Stimulated activated CD4-positive, alpha-beta T cell treated with anti-CD3 and anti-CD28 coated beads, Interleukin-4, amount 100 ng/mL, for 1 hour (primary cell): ENCODE results near the gene BST1.
"Not testable (repeated sequence)": the region's sequence is repeated elsewhere in the genome, so short reads cannot be mapped to it uniquely, and the experiment has no call there.

Experiments
- DNase-seq: peaks from one replicate; pipeline ENCODE4 v3.0.0-alpha.2; 2020

The BST1 gene

GRCh38 chr4:15753081-15753480 is 50.2 kb downstream of the BST1 start:
- DNase-seq = no peak

DNA sequence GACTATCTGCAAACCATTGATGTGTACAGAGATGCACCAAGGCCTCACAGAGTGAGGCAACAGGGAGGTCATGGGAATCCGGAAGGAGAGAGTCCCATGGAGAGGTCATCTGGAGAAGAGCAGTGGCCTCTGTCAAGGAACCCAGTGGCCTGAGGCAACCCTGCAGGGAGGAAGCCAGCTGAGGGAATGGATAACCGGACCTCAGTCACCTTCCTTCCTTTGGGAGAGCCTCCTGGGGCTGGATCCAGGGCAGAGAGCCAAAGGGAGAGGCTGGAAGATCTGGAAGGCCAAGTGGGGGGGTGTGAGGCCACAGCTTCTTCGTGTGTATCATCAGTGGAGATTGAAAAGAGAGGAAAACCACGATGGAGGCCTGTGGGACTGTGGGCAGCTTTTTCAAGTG is 50.9 kb downstream of the BST1 start:
- DNase-seq = no peak

- peak; percentile 33 for DNase-seq
These were observed 51.5 kb downstream of the BST1 start for GRCh38 chr4:15754323-15754722.

- DNase-seq = peak; percentile 60
These were observed 52.7 kb downstream of the BST1 start for GRCh38 chr4:15755321-15756155.

GRCh38 chr4:15756361-15756861 is 53.5 kb downstream of the BST1 start:
- DNase-seq = peak; percentile 73

DNA sequence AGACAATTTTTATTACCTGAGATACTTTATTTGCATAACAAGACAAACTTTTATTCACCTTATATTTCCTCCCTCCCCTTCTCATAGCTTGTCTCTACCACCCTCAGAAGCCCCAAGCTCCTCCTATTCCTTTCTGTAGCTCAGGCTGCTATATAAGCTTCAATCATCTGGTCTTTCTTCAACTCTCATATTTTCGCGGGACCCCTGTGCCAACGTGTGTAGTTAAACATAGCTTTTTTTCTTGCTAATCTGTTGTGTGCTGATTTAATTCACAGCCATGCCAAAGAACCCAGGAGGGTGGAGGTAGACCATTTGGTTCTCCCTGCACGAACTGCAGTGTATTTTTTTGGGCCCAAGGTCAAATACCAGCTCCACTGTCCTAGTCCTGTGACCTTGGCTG is 54.2 kb downstream of the BST1 start:
- DNase-seq = no peak

DNA sequence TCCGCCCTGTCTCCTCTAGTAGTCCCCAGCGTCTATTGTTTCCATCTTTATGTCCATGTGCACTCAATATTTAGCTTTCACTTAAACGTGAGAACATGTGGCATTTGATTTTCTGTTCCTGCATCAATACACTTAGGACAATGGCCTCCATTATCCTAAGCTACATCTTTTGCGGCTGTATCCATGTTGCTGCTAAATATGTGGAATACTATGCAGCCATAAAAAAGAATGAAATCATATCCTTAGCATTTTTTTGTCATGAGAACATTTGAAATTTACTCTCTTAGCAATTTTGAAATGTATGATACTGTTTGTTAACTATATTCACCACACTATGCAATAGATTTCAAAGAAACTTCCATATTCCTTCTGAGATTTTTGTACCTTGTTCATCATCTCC is 55.4 kb downstream of the BST1 start:
- no peak for DNase-seq

DNA sequence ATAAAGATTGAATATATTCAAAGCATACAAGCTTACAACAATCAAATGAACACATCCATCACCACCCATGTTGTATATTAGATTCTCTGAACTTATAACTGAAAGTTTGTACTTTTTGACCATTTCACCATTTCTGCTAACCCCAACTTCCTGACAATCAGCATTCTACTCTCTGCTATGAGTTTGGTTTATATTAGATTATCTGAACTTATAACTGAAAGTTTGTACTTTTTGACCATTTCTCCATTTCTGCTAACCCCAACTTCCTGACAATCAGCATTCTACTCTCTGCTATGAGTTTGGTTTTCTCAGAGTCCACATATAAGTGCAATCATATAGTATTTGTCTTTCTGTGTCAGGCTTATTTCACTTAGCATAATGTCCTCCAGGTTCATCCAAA is 59.6 kb downstream of the BST1 start:
- not testable (repeated sequence) for DNase-seq

- DNase-seq = no peak
These were observed 62.5 kb downstream of the BST1 start for GRCh38 chr4:15765391-15765790.

GRCh38 chr4:15765910-15766697 is 63.2 kb downstream of the BST1 start:
- no peak for DNase-seq

DNA sequence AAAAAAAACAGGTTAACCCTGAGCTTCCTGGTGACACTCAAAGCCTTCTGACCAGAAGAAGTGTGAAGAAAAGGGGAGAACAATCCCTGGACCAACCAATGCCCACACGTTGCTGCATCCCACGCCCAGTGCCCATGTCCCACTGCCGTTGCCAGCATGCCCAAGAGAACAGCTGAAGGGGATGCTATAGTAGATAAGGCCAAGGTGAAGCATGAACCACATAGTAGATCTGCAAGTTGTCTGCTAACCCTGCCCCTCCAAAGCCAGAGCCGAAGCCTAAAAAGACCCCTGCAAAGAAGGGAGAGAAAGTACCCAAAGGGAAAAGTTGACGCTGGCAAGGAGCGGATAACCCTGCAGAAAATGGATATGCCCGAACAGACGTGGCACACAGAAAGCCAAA is 64.0 kb downstream of the BST1 start:
- no peak for DNase-seq

DNA sequence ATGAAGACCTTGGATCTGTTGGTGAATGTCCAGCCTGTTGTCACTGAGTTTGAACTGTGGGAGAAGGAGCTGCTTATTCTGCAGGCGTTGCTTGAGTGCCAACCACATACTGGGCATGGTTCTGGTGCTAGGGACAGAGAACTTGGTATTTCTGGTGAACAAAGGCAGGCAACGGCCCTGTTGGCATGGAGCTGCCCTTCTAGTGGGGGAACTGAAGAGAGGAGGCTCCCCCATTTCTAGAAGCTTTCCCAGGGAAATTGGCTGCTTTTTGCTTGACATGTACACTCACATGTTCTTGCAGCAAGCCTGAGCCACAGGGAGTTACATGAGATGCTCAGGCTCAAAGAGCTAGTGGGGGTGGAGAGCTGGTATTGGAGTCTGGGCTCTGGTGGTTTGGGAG is 66.3 kb downstream of the BST1 start:
- DNase-seq = no peak

- DNase-seq = no peak
These were observed 68.6 kb downstream of the BST1 start for GRCh38 chr4:15771216-15772058.

DNA sequence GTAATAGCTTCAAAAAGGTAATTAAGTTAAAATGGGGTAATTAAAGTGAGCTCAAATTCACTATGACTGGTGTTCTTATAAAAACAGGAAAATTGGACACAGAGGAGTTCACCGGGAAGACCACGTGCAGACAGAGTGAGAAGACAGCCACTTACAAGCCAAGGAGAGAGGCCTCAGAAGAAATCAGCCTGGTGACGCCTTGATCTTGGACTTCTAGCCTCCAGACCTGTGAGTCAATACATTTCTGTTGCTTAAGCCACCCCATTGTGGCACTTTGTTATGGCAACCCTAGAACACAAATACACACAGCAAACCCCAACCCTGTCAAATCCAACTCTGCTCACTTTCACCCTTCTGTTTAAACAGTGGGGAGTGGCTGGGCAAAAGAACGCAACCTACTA is 71.2 kb downstream of the BST1 start:
- DNase-seq = no peak

- DNase-seq = no peak
These were observed 74.2 kb downstream of the BST1 start for GRCh38 chr4:15776871-15777648.

GRCh38 chr4:15777697-15778288 is 74.9 kb downstream of the BST1 start:
- DNase-seq = no peak

GRCh38 chr4:15778289-15779241 is 75.7 kb downstream of the BST1 start, which contains the start of gene CD38:
TSS of gene CD38 (plus strand) at chr4:15778328. CDS start at chr4:15778415, 87 bp downstream.
- peak; percentile 43 for DNase-seq

GRCh38 chr4:15779306-15779705 is 76.4 kb downstream of the BST1 start:
- DNase-seq = no peak

- no peak for DNase-seq
These were observed 76.9 kb downstream of the BST1 start for GRCh38 chr4:15779809-15780208.

DNA sequence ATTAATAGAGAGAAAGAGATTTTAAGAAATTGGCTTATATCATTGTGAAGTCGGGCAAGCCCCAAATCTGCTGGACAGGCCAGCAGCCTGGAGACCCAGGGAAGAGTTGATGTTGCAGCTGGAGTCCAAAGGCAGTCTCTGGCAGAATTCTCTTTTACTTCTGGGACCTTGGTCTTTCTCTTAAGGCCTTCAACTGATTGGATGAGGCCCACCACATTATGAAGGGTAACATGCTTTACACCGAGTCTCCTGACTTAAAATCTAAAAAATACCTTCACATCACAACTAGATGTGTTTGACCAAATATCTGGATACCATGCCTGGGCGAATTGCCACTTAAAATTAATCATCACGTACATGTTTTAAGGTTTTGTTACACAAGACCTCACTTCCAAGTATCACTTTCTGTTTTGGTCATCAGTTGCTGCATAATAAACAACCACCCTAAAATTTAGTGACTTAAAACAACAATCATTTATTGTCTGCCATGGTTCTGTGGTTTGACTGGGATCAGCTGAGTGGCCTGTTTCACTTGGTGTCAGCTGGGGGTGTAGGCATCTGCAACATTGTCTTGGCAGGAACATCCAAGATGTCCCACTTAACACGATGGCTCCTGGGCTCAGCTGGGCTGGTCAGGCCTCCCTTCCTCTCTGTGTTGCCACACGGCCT is 78.7 kb downstream of the BST1 start:
- no peak for DNase-seq
